Neural progenitor cell (in vitro differentiated cells): ENCODE results near the gene KCNIP1.

Experiments
- EZH2 ChIP-seq: fragments of 200-600 bp; sonication (generic); IDR thresholded peaks from 2 replicates; pipeline ENCODE4 v1.6.1; 2017; ENCODE audit warnings: antibody characterized with exemption, mild to moderate bottlenecking, moderate library complexity
- TF ChIP-seq, protein P1 (sequence below): fragments of 200-600 bp; sonication (generic); IDR thresholded peaks from 2 replicates; pipeline ENCODE4 v1.5.1; 2017; ENCODE audit warnings: antibody characterized with exemption, mild to moderate bottlenecking

DNA sequence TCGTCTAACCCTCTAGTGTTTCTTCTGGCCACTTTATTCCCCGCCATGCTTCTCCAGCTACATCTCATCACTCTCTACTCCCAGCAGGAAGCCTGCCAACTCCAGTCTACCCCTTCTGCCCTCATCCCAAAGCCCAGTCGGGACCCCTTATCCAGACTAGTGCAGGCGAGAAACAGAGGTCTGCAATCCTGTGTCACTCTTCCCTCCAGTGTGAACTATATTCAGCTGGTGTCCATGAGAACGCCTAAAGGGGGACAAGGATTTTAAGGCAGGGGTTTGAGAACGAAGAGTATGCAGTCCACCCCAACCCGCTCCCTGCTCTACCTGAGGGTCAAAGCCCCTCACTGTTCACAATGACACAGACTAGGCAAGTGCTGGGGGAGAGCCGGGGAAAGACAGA is 238.0 kb downstream of the KCNIP1 start:
- TF ChIP-seq, protein P1, sequence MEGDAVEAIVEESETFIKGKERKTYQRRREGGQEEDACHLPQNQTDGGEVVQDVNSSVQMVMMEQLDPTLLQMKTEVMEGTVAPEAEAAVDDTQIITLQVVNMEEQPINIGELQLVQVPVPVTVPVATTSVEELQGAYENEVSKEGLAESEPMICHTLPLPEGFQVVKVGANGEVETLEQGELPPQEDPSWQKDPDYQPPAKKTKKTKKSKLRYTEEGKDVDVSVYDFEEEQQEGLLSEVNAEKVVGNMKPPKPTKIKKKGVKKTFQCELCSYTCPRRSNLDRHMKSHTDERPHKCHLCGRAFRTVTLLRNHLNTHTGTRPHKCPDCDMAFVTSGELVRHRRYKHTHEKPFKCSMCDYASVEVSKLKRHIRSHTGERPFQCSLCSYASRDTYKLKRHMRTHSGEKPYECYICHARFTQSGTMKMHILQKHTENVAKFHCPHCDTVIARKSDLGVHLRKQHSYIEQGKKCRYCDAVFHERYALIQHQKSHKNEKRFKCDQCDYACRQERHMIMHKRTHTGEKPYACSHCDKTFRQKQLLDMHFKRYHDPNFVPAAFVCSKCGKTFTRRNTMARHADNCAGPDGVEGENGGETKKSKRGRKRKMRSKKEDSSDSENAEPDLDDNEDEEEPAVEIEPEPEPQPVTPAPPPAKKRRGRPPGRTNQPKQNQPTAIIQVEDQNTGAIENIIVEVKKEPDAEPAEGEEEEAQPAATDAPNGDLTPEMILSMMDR: no peak
- TF ChIP-seq EZH2: no peak
